ENCODE results near the gene FOSB.
A peak's percentile ranks its signal among the peaks of the same experiment; 100 is the strongest.

The FOSB gene

GRCh38 chr19:45485305-45486077 is 17.7 kb downstream of the FOSB start:
- peak; percentile 16 for FAIRE-seq

DNA sequence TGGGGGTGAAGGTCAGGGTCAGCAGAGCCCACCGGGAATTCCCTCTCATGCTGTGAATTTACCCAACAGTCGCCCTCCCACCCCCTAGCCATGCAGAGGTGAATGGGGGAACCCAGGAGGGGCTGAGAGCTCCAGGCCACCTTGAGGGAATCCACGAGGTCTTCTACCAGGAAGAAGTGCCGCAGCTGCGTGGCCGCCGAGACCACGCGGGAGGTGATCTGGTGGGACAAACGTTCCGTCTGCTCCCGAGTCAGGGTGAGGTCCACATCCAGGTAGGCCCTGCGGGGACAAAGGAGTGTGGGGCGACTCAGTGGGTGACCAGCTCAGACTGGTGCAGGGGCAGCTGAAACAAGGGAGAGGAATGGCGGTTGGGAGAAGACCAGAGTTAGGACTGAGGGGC is 20.9 kb downstream of the FOSB start:
- FAIRE-seq = no peak

- FAIRE-seq = no peak
These were observed 21.5 kb downstream of the FOSB start for GRCh38 chr19:45489216-45489855.

GRCh38 chr19:45492137-45492626 is 24.4 kb downstream of the FOSB start:
- no peak for FAIRE-seq

DNA sequence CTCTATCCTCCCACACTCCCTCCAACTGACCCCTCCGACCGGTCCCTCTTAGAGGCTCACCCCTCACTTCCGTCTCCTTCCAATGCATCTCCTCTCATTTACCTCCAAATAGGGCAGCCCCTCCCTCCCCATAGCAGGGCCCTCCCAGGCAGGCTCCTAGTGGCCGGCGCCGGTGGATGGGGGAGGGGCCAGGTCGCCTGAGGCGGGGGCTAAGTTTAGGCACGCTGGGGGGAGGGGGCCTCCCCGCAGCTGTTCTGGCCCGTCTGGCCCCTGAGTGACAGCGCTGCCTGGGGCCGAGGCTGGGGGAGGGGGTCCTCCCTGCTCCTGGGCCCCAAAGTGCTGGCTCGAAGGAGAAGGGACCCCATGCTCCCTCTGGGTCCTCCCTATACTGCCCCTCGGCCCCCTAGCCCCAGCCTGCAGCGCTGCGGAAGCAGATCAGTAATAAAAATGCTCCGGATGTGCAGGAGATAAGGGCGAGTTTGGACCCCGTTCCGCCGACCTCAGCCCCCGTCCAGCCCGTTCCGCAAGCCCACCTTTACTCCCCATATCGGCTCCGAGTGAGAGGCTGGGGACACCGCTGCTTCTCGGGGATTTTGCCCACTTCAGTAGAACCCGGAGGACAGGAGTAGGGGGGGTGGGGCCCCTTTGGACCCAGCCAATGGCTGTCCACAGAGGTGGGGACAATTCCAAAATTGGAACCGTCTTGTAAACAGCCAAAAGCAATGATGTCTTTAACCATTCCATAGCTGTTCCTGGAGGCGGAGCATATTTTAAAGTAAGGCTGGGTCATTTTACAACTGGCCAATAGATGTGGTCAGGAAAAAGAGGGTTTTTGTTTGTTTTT is 25.1 kb downstream of the FOSB start:
- FAIRE-seq = peak; percentile 99

GRCh38 chr19:45494261-45494916 is 26.6 kb downstream of the FOSB start:
- FAIRE-seq = no peak

- FAIRE-seq = no peak
These were observed 27.4 kb downstream of the FOSB start for GRCh38 chr19:45495178-45495577.

- FAIRE-seq = no peak
These were observed 28.7 kb downstream of the FOSB start for GRCh38 chr19:45496349-45496953.

DNA sequence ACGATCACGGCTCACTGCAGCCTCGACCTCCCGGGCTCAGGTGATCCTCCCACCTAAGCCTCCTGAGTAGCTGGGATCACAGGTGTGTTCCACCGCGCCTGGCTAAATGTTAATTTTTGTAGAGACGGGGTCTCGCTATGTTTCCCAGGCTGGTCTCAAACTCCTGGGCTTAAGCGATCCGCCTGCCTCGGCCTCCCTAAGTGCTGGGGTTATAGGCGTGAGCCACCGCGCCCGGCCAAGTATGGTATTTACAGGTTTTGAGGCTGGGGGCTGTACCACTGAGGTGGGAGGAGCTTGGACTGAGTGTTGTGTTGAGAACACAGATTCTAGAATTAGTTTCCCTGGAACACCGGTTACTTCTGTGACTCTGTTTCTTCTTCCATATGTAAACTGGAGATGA is 30.0 kb downstream of the FOSB start:
- no peak for FAIRE-seq

GRCh38 chr19:45498411-45499195 is 30.8 kb downstream of the FOSB start, which contains the start of gene PPM1N:
Gene PPM1N, plus strand, starts transcription at chr19:45498443. Its CDS starts 30 bp downstream, at chr19:45498473.
- FAIRE-seq = no peak

GRCh38 chr19:45499196-45500180 is 31.7 kb downstream of the FOSB start:
- no peak for FAIRE-seq

DNA sequence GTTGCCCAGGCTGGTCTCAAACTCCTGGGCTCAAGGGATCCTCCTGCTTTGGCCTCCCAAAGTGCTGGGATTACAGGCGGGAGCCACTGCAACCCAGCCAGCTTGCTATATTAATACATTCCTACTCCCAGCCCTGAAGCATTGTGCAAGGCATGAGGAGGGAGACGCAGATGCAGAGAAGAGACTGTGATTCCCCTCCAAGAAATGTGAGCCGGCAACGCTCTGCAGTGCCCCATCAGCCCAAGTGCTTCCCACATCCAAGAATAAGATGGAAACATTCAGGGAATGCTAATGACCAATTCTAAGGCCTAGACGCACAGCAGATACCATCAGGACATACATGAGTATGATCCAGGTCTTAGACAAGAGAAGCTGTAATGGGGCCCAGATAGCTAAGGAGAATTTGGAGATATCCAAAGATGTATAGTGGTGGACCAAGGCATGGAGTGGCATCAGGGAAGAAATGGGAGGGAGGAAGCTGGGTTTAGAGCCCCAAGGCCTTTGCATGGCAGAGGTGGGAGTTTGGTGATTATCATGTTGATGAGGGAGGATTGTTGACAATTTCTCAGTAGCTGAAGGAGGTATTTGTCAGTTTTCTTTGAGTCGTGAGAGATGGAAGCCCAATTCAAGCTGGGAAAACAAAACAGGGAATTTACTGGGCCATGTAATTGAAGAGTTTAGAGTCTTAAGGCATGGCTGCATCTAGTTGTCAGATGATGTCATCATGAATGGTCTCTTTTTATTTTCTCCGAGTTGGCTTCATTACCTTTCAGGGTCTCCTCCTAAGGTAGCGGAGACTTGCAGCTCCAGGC is 33.3 kb downstream of the FOSB start:
- no peak for FAIRE-seq

GRCh38 chr19:45501730-45502014 is 33.9 kb downstream of the FOSB start:
- FAIRE-seq = no peak

DNA sequence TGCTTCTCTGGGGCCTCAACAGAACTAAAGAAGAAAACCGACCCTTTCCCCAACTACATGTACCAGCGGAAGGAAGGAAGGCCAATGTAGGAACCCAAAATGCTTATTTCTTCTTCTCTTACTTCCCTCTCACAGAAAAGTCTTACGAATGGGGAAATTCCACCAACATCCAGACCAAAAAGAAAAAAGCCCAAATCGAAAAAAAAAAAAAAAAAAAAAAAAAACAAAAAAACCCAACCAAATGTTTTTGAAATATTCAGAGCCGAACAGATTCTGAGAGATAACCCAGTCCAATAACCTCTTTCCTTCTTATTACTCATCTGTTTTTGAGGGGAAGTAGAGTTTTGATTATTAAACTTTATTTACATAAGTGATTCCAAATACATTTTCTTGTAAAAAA is 34.3 kb downstream of the FOSB start:
- FAIRE-seq = no peak

DNA sequence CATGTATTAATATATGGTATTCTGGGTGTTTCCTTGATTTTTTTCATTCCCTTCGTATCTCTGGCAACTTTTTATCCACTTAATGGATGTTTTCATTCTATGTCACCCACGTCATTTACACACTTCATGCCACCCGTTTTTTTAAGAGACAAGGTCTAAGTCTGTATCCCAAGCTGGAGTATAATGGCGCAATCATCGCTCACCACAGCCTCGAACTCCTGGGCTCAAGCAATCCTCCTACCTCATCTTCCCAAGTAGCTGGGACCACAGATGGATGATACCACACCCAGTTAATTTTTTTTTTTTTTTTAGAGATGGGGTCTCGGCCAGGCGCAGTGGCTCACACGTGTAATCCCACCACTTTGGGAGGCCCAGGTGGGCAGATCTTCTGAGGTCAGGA is 36.1 kb downstream of the FOSB start:
- FAIRE-seq = no peak

GRCh38 chr19:45505151-45505995 is 37.6 kb downstream of the FOSB start:
- FAIRE-seq = no peak

- FAIRE-seq = no peak
These were observed 38.1 kb downstream of the FOSB start for GRCh38 chr19:45505996-45506245.

GRCh38 chr19:45506246-45506988 is 38.6 kb downstream of the FOSB start:
- FAIRE-seq = no peak

All from A204.1 (cell line).